Vagina (tissue), 2 donors: ENCODE results near the gene RNF128.

ENCODE experiments used
- CTCF ChIP-seq, 3 experiments: fragments of 450-650 bp in 2 of 3; fragments of 200-600 bp in 1 of 3; sonication (generic) in 1 of 3; IDR thresholded peaks; one replicate each; pipeline ENCODE4 v1.5.1; 2017 to 2019; ENCODE audit warnings: antibody characterized with exemption in 3 of 3, mild to moderate bottlenecking in 2 of 3, moderate library complexity in 2 of 3
- POLR2A ChIP-seq, 2 donors: fragments of 450-650 bp; IDR thresholded peaks; one replicate each; pipeline ENCODE4 v1.6.1; 2017; ENCODE audit warnings: antibody characterized with exemption in 2 of 2, mild to moderate bottlenecking in 2 of 2, moderate library complexity in 2 of 2
- POLR2AphosphoS5 ChIP-seq, 2 donors: sonication (generic); formaldehyde crosslinking; IDR thresholded peaks; one replicate each; pipeline ENCODE4 v1.9.0; 2017; ENCODE audit warnings: antibody characterized with exemption in 2 of 2, mild to moderate bottlenecking in 2 of 2, low read depth in 1 of 2; ENCODE audit not compliant: insufficient read depth in 1 of 2

- TF ChIP-seq CTCF (IDR thresholded peaks at IDR 0.05) (no peak), POLR2AphosphoS5 (IDR thresholded peaks at IDR 0.05; ENCODE audit: insufficient read depth in 1 of 2, low read depth in 1 of 2) (no peak), POLR2A (IDR thresholded peaks at IDR 0.05) (no peak)
These were observed 1.8 kb downstream of the RNF128 start for GRCh38 chrX:106728337-106728736.
